OCI-LY1 (cell line): ENCODE results near the gene PRCP.

Experiments used
- H2AFZ ChIP-seq: fragments of 200-600 bp; sonication (generic), shearing (Covaris generic); 2 replicates; pipeline ENCODE4 v1.6.0; 2014; ENCODE audit warnings: antibody characterized with exemption, mild to moderate bottlenecking, low read length
- H3F3A ChIP-seq: fragments of 200-600 bp; sonication (generic), shearing (Covaris generic); 2 replicates; pipeline ENCODE4 v1.6.0; 2014; ENCODE audit warnings: mild to moderate bottlenecking, antibody characterized with exemption, low read length, moderate library complexity; ENCODE audit not compliant: insufficient read depth
- H3K27ac ChIP-seq: fragments of 200-600 bp; sonication (generic); 2 replicates; pipeline ENCODE4 v1.5.1; 2014; ENCODE audit warnings: low read length, mixed run types, mild to moderate bottlenecking, low read depth; ENCODE audit not compliant: poor library complexity, severe bottlenecking
- H3K27me3 ChIP-seq: fragments of 200-600 bp; sonication (generic); 2 replicates; pipeline ENCODE4 v1.6.0; 2014; ENCODE audit warnings: antibody characterized with exemption, mild to moderate bottlenecking, low read length, moderate library complexity; ENCODE audit not compliant: insufficient read depth
- H3K36me3 ChIP-seq: fragments of 200-600 bp; sonication (generic); 2 replicates; pipeline ENCODE4 v1.6.1; 2014; ENCODE audit warnings: mild to moderate bottlenecking, antibody characterized with exemption, low read length, moderate library complexity, mixed read lengths; ENCODE audit not compliant: insufficient read depth
- H3K4me1 ChIP-seq: fragments of 200-600 bp; sonication (generic); 2 replicates; pipeline ENCODE4 v1.5.1; 2014; ENCODE audit warnings: mild to moderate bottlenecking, low read length, moderate library complexity; ENCODE audit not compliant: insufficient read depth, severe bottlenecking
- H3K4me2 ChIP-seq: fragments of 200-600 bp; sonication (generic), shearing (Covaris generic); 2 replicates; pipeline ENCODE4 v1.6.1; 2014; ENCODE audit warnings: low read length
- H3K4me3 ChIP-seq: fragments of 200-600 bp; sonication (generic); 2 replicates; pipeline ENCODE4 v1.5.1; 2014; ENCODE audit warnings: low read length, low read depth, mild to moderate bottlenecking, mixed read lengths; ENCODE audit not compliant: poor library complexity, severe bottlenecking
- H3K79me2 ChIP-seq: fragments of 200-600 bp; shearing (Covaris generic); 2 replicates; pipeline ENCODE4 v1.6.1; 2016; ENCODE audit warnings: mixed run types, low read length, mixed read lengths; ENCODE audit not compliant: insufficient read depth
- H3K9ac ChIP-seq: fragments of 200-600 bp; sonication (generic), shearing (Covaris generic); 2 replicates; pipeline ENCODE4 v1.6.1; 2014; ENCODE audit warnings: mild to moderate bottlenecking, low read length, mixed read lengths
- H3K9me2 ChIP-seq: fragments of 200-600 bp; sonication (generic), shearing (Covaris generic); 2 replicates; pipeline ENCODE4 v1.6.1; 2014; ENCODE audit warnings: low read depth, mild to moderate bottlenecking, low read length, mixed read lengths
- H3K9me3 ChIP-seq: fragments of 200-600 bp; shearing (Covaris generic); 2 replicates; pipeline ENCODE4 v1.6.1; 2014; ENCODE audit warnings: low read length, mixed read lengths
- H4K20me1 ChIP-seq: fragments of 200-600 bp; sonication (generic), shearing (Covaris generic); 2 replicates; pipeline ENCODE4 v1.6.0; 2016; ENCODE audit warnings: mild to moderate bottlenecking, low read length; ENCODE audit not compliant: insufficient read depth
- CTCF ChIP-seq: fragments of 200-600 bp; sonication (generic), shearing (Covaris generic); IDR thresholded peaks from 2 replicates; pipeline ENCODE4 v1.5.1; 2017; ENCODE audit warnings: mild to moderate bottlenecking, antibody characterized with exemption, low read length, moderate library complexity, mixed read lengths
- EZH2 ChIP-seq: fragments of 200-600 bp; sonication (generic), shearing (Covaris generic); IDR thresholded peaks from 2 replicates; pipeline ENCODE4 v1.8.0; 2017; ENCODE audit warnings: borderline replicate concordance, mixed run types, mild to moderate bottlenecking, antibody characterized with exemption, low read length, moderate library complexity, mixed read lengths

Gene PRCP

GRCh38 chr11:82858556-82859091 lies 41.6 kb downstream of the PRCP start:
- Histone ChIP-seq H3K4me3 (no peak overlapping the region), H2AFZ (no peak overlapping the region), H3K79me2 (no peaks in the 10 kb centered on the region), H3K27me3 (no peaks in the 10 kb centered on the region), H3K9ac (no peak overlapping the region), H3K9me3 (no peaks in the 10 kb centered on the region), H4K20me1 (no peaks in the 10 kb centered on the region), H3K27ac (no peak overlapping the region), H3F3A (no peaks in the 10 kb centered on the region), H3K4me2 (no peak overlapping the region), H3K36me3 (no peaks in the 10 kb centered on the region), H3K9me2 (no peaks in the 10 kb centered on the region), H3K4me1 (no peaks in the 10 kb centered on the region)
- TF ChIP-seq EZH2 (no peak), CTCF (no peak)

GRCh38 chr11:82858133-82858532 lies 42.1 kb downstream of the PRCP start:
- TF ChIP-seq EZH2, result no peak
- TF ChIP-seq CTCF, result no peak
- H3K27me3 ChIP-seq, result no peaks in the 10 kb centered on the region
- H3K9me2 ChIP-seq, result no peaks in the 10 kb centered on the region
- H3K4me3 ChIP-seq, result no peak overlapping the region
- H3K9ac ChIP-seq, result no peak overlapping the region
- no peaks in the 10 kb centered on the region for H3K36me3 ChIP-seq
- no peak overlapping the region for H2AFZ ChIP-seq
- H3K4me1 ChIP-seq, result no peaks in the 10 kb centered on the region
- H3K79me2 ChIP-seq, result no peaks in the 10 kb centered on the region
- H3K9me3 ChIP-seq, result no peaks in the 10 kb centered on the region
- H3F3A ChIP-seq, result no peaks in the 10 kb centered on the region
- no peak overlapping the region for H3K4me2 ChIP-seq
- no peak overlapping the region for H3K27ac ChIP-seq
- H4K20me1 ChIP-seq, result no peaks in the 10 kb centered on the region

- Histone ChIP-seq H3K36me3 (no peaks in the 10 kb centered on the region), H3K9ac (no peak overlapping the region), H3K4me1 (no peaks in the 10 kb centered on the region), H2AFZ (no peak overlapping the region), H3K9me2 (no peaks in the 10 kb centered on the region), H3K27ac (no peak overlapping the region), H3K4me3 (no peak overlapping the region), H3K27me3 (no peaks in the 10 kb centered on the region), H3K79me2 (no peaks in the 10 kb centered on the region), H3K9me3 (no peaks in the 10 kb centered on the region), H4K20me1 (no peaks in the 10 kb centered on the region), H3K4me2 (no peak overlapping the region), H3F3A (no peaks in the 10 kb centered on the region)
- TF ChIP-seq EZH2 (no peak), CTCF (no peak)
These were observed 43.1 kb downstream of the PRCP start for GRCh38 chr11:82857145-82857544.
